GM11168 (cell line): Measurements from ENCODE around the gene NOS1.
"Not testable (repeated sequence)": the region's sequence is repeated elsewhere in the genome, so short reads cannot be mapped to it uniquely, and the experiment has no call there.

Source experiments
- in situ Hi-C: fragments of 300-500 bp; cut with MboI; formaldehyde crosslinking; loops from one replicate; pipeline ENCODE4 v1.12.0; 2022; ENCODE audit warnings: low sequenced_read_pairs; ENCODE audit not compliant: unreplicated experiment

Gene NOS1

DNA sequence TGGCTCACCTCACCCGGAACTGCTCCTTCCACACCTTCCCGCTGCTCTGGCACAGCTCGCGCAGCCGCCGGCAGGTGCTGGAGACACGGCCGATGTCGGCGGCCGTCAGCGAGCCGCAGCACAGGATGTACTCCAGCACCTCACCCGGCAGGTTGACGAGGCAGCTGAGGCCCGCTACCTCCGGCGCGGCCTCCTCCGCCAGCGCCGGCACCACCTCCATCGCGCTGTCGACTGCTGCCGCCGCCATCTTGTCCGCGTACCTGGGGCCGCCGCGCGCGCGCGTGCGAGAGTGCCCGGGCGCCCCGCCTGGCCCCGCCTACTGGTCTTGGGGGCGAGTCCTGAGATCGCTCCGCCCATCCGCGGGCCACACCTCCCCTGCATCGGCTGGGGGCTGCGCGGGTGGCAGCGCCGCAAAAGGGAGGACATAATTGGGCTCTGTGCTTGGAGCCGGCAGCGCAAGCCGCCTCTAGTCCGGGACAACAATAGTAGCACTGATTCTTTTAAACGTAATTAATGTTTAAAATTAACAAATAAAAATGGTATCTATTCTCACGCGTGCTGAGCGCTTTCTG, 171.1 kb downstream of the NOS1 start, which contains the start of gene FBXO21:
FBXO21 (minus strand) TSS at position 261 of the 572 bp plus-strand sequence; CDS start at position 247, 14 bp downstream.
- in situ Hi-C loops: no loop called here

DNA sequence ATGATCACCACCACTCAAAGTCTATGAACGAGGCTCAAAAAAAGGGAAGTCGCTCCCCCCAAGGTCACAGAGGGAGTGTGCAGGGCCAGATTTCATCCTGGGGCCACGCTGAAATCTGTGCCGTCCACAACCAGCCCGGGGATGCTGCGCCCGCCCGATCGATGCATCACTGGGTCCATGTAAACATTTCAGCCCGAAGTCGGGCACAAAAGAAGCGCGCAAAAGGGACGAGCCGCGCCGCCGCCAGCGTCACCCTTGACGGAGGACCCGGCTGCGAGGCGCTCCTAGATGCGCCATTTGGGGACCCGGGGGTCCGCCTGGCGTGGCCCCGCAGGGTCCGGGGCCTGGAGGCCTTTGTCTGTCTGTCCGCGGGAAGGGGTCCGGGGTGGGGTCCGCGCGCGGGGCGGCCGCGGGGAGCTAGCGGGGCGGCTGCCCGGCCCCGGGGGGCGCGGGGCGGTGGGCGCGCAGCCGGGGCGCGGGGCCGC, 171.7 kb downstream of the NOS1 start:
- in situ Hi-C loops: no loop called here

DNA sequence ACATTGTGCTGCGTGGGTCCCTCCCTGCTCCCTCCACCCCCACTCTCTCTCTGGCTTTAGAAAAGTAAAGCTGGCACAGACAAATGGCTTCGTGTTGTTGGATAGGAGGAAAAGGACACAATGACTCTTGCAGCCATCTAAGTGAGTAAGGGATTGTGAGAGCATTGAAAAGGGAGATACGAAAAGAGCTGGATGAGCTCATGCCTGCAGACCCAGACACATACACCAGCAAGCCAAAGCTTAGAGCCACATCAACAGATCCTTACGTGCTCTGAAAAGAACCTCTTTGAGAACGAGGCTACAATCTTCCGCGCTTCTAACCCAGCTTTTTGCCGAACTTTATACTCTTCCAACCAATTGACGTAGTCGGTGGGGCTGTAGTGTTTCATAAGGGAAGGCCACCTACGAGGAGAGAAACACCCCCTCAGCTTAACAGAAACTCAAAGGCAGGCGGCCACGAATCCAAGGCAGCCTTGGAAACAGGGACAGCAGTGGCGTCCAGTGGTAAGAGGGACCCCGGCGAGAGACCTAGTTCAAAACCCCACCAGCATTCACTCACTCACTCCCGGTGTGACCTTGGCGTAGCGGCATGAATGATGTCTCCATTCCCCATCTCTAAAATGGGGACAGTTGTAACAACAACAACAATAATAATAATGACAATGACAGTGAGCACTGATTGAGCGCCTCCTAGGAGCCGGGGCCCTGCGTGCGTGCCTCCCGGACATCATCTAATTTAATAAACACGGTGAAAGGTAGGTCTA, 172.3 kb downstream of the NOS1 start:
- in situ Hi-C loops: no loop called here

DNA sequence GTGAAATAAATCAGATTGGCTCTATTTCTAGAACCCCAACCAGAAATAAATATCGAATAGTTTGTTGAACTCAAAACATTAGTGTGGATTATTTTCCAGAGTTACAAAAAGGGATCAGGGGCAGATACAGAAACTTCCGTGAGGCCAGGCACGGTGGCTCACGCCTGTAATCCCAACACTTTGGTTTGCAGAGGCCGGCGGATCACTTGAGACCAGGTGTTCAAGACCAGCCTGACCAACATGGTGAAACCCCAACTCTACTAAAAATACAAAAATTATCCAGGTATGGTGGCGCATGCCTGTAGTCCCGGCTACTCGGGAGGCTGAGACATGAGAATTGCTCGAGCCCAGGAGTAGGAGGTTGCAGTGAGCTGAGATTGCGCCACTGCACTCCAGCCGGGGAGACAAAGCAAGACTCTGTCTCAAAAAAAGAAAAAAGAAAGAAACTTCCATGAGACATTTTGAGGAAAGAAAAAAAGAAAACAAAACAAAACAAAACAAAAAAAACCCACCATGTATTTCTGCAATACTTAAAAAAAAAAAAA, 173.2 kb downstream of the NOS1 start:
- in situ Hi-C loops: no loop called here

DNA sequence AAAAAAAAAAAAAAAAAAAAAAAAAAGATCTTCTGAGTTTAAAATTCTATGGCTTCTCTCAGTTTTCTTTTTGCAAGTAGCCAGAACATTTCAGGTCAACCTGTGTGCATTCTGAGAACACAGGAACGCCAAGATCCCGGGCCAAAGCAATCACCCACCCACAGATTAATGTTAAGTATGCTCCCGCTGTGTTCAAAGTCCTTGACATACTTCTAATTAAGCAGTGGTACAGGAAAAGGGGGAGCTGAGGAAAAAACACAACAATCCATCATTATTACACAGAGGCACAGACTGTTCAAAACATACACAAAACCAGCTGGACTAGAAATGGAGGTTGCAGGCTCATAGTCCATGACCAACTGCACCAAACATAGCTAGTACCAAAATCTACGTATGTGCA, 174.0 kb downstream of the NOS1 start:
- in situ Hi-C loops: no loop called here

DNA sequence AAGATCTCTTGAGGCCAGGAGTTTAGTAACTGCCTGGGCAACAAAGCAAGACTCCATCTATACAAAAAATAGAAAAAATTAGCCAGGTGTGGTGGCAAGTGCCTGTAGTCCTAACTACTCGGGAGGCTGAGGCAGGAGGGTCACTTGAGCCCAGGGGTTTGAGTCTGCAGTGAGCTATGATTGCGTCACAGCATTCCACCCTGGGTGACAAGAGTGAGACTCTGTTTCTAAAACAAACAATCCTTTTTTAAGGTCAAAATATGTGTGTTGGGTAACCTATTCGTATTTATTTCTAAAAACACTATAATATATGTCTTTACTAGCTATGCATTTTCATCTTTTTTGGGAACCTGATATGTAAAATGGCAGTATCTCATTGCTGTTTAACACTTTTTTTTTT, 178.6 kb downstream of the NOS1 start:
- in situ Hi-C loops: no loop called here

DNA sequence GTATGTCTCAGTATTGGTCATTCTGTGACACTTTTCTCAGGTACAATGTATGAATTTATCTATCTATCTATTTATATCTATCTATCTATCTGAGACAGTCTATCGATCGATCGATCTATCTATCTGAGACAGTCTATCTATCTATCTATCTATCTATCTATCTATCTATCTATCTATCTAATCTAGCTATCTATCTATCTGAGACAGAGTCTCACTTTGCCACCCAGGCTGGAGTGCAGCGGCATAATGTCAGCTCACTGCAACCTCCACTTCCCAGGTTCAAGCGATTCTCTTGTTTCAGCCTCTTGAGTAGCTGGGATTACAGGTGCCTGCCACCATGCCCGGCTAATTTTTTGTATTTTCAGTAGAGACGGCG, 180.0 kb downstream of the NOS1 start:
- in situ Hi-C loops: not testable (repeated sequence)

DNA sequence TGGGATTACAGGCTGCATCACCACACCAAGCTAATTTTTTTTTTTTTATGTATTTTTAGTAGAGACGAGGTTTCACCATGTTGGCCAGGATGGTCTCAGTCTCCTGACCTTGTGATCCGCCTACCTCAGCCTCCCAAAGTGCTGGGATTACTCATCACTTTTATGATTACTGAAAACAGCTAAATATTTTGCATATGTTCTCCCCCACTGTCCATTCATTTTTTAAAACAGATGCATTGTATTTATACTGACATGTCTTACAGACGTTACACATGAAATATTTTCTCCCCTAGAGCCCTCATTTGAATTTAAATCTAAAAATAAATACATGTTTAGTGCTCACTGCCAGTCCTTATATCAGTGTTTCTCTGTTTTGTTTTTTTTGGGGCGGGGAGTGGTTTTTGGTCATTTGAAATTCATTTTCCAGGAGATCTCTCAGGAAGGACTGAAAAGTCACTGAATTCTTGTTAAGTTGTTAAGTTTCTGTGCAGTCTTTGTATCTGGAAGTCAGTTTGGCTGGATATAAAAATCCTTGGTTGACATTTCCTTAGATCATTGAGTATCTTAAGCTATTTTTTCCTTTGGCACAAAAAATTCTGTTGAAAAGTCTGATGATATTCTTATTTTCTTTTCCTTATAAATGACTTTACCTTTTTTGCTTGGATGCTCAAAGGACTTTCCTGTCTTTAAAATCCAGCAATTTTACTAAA, 180.5 kb downstream of the NOS1 start:
- in situ Hi-C loops: no loop called here

DNA sequence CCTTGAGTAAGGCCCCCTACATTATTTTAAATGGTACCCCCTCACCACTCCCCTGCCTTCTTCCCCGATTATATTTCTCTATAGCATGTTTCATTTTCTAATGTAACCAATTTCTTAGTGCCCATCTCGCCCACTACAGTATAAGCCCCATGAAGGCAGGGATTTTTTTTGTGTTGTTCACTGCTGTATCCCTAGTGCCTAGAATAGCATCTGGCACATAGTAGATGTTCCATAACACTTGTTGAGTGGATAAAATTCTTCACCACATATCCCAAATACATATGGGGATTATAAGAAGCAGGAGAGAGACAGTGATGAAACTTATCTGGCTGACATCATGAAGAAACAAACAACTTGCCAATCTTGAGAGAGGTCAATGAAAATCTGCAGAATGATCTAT, 182.7 kb downstream of the NOS1 start:
- in situ Hi-C loops: no loop called here

DNA sequence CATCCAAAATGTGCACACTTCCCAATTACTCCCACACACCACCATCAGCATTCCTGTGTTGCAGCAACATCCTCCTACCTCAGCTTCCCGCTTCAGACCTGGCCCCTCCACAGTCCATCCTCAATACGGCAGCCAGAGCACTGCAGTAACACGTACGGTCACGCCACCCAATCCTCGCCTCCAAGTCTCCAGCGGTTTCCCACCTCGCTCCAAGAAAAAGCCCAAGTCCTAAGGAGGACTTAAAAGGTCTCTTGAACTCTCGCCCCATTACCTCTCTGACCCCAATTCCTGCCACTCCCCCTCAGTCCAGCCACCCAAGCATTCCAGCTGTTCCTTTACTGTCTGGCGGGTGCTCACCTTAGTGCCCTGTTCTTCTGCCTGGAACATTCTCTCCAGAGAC, 183.1 kb downstream of the NOS1 start:
- in situ Hi-C loops: no loop called here

DNA sequence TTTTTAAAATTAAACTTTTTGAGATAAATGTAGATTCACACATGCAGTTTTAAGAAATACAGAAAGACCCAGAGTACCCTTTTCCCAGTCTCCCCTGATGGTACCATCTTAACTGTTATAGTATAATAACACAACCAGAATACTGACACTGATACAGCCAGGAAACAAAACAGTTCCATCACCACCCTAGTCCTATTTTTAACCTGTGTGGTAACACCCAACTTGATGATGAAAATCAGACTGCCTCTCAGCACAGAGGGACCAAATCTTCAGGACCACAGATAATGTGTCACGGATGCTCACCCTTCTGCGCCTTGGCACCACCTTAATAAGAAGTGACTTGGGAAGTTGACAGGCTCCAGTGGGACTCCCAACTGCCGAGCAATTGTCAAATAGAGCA, 189.3 kb downstream of the NOS1 start:
- in situ Hi-C loops: no loop called here

DNA sequence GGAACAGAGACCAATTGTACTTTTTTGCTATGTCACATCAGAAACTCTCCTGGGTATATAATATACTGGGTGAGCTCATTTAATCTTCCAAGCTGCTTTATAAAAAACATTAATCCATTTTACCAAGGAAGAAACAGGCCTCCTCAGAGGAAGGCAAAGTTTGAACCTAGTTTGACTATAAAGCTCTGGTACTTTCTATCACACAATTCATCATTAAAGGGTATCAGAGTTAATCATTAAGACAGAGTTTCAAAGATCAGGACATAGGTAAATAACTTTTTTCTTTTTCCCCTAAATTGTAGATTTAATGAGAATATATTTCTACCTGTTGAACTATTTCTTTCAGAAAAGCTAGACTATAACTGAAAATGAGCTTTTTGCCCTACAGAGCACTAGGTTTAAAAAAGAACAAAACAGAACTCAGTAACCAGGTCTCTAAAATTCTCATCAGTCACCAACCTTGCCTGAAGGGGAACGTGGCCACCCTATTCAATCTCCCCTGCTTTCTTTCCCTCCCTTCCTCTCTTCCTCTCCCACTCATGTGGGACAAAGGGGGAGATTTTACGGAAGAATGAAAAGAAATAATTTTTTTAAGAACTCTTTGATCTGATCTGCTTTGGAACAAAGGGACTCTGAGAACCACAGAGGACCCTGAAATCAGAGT, 189.8 kb downstream of the NOS1 start:
- in situ Hi-C loops: no loop called here

DNA sequence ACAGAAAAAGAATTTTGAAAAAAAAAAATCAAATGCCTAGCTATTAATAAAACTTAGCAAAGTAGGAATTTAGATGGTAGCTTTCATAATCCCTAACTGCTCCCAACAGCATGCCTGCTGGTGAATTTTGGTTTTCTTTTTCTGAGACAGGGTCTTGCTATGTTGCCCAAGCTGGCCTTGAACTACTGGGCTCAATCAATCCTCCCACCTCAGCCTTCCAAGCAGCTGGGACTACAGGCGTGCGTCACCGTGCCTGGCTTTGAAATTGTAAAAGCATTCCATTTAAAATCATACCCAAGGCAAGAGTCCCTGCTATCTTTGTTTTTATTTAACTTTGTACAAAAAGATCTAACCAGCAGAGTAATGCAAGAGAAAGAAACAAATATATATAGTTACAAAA, 191.9 kb downstream of the NOS1 start:
- in situ Hi-C loops: no loop called here

DNA sequence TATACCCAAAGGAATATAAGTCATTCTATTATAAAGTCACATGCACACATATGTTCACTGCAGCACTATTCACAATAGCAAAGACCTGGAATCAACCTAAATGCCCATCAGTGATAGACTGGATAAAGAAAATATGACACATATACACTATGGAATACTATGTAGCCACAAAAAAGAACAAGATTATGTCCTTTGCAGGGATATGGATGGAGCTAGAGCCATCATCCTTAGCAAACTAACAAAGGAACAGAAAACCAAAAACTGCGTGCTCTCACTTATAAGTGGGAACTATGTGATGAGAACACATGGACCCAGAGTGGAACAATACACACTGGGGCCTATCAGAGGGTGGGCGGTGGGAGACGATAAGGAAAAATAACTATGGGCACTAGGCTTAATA, 192.4 kb downstream of the NOS1 start:
- in situ Hi-C loops: no loop called here

DNA sequence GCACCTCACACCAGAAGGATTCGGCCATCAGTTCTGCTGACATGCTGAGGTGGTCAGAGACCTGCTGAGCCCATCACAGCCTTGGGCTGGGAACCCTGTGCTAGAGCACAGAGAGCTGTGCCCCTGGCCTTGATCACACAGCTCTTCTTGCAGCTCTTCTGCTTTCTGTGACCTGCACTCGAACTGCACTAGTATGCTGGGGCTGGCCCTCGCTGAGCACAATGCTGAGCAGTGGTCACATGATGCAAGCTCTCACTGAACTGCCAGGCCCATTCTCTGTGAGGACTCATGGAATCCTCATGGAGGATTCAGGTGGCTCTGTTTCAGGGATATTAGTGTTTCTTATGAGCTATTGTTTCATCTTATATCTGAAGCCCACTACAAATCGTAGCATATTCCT, 193.7 kb downstream of the NOS1 start:
- in situ Hi-C loops: no loop called here

DNA sequence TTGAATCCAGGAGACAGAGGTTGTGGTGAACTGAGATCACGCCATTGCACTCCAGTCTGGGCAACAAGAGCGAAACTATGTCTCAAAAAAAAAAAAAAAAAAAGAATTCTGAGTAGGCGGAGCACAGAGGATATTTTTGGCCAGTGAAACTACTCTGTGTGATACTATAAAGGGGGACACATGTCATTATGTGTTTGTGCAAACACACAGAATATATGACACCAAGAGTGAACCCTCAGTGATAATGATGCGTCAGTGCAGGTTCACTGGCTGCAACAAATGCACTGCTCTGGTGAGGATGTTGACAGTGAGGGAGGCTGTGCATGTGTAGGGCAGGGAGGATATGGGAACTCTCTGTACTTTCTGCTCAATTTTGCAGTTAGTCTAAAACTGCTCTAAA, 195.3 kb downstream of the NOS1 start:
- in situ Hi-C loops: no loop called here

DNA sequence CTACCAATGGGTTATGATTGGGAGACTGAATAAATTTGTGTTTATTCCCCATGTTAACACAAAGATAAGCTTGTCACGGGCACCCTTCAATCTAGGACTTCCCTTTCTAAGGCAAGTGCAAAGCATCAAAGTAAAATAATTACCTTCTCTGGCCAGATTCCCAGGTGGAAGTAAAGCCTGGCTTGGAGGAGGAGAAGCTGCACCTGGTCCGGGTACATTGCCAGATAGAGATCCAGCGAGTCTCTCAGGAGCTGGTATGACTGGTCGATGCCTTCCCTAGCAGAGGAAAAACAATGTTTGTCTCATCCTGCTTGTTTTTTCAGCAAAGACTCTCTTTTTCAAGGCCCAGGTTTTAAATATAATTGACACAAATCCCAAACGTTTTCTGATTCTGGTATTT, 196.1 kb downstream of the NOS1 start:
- in situ Hi-C loops: no loop called here

DNA sequence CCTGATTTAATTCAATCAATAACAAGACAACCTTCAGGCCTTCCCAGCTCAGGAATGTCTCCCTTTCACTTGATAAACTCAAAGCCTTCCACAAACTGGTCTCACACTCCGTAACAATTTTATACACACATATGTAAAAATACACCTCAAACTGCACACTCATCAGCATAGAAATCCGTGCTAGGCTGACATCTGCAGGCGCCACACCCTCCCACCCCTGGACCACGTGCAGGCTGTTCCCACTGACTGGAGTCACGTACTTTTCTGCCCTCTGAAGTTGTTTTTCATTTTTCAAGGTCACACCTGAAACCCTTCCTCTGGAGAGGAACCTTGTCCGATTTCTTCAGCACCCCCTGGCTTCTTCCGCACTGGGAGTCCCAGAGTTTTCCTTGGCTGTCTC, 198.8 kb downstream of the NOS1 start:
- in situ Hi-C loops: no loop called here

DNA sequence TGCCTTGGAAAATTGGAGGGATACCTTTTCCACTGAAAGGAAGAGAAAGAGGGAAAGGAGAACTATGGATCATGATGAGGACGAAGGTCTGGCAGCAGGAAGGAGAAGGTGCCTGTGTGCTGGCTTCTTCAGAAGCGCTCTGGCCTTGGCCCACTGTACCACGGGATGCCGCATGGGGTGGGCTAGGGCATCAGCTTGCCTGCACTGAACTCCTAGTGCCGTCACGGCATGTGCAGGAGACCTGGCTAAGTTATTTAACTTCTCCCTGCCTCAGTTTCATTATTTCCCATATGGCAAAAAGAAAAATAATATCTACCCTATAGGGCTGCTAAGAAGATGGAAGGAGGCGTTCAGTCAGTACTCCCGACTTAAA, 199.3 kb downstream of the NOS1 start:
- in situ Hi-C loops: no loop called here

DNA sequence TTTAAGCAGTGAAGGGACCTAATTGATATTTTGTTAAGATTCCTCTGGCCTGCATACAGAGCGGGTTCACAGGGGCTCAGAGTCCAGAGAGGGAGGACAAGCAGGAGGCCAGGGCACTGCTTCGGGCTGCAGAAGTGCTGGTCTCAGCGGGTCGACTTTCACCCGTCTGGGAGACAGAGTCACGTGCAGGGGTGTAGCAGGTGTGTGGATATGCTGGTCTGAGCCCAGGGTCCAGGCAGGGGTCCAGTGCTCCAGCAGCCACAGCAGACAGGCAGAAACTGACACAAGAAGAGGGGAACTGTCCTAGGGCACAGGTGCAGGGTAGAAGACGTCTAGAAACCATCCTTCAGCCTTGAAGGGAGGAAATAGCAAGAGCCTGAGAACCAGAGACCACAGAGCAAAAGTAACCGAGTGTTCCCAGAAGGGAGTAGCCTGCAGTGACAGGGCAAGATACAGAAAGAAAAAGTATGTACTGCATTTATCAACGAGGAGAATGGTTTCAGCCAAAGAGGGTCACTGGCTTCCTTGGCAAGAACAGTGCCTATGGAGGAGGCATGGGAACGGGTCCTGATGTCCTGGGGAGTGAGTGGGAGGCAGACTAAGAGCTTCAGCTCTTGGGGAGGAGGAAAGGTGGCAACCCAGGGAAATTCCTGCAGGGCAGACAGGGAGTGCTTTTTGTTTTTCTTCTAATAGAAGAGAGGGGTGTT, 199.8 kb downstream of the NOS1 start:
- in situ Hi-C loops: no loop called here
